Colonic mucosa (tissue), 4 donors: ENCODE measurements around the gene HIRA. TPM values are rescaled to one million over a fixed set of nuclear protein-coding genes. Genes with fewer than 3 reads are reported as not detected.

Source experiments
- DNase-seq: peaks from one replicate; pipeline ENCODE4 v3.0.0-alpha.2; 2020
- H3K27ac ChIP-seq: fragments of 200-600 bp; one replicate; pipeline ENCODE4 v1.8.0; 2021
- H3K27me3 ChIP-seq: fragments of 200-600 bp; one replicate; pipeline ENCODE4 v1.8.0; 2021
- H3K36me3 ChIP-seq: fragments of 200-600 bp; one replicate; pipeline ENCODE4 v1.8.0; 2021
- H3K4me1 ChIP-seq: fragments of 200-600 bp; one replicate; pipeline ENCODE4 v1.8.0; 2021; ENCODE audit warnings: mild to moderate bottlenecking
- H3K4me3 ChIP-seq: fragments of 200-600 bp; one replicate; pipeline ENCODE4 v1.8.0; 2021
- H3K9ac ChIP-seq, 2 donors: one replicate each; pipeline ENCODE4 v1.7.0; 2013; ENCODE audit warnings: control low read depth in 2 of 2, low read depth in 2 of 2, low read length in 2 of 2
- H3K9me3 ChIP-seq: fragments of 200-600 bp; one replicate; pipeline ENCODE4 v1.8.0; 2021
- intact Hi-C: fragments of 100-400 bp; cut with DNase I; formaldehyde crosslinking; loops from one replicate; pipeline ENCODE4 v1.14.1; 2022
- total RNA-seq, 2 donors: library from RNA; stranded (reverse); fragmentation: NEBNext Ultra II Directional in 1 of 2; extraction: Animal tissue kit (Norgen Biotek cat#: 25700) in 1 of 2; gene quantifications; one replicate each; pipeline ENCODE4 v1.2.1, GENCODE V29; 2021
- TF ChIP-seq, protein P1 (sequence below): fragments of 200-600 bp; IDR thresholded peaks from one replicate; pipeline ENCODE4 v1.8.0; 2022; ENCODE audit warnings: antibody characterized with exemption, mild to moderate bottlenecking
- donor health status: healthy.
- donor health status: DM: no; HTN: no; CAD: no.
- donor health status: DM: no; HTN: no; CAD: no.

The HIRA gene
- total RNA-seq, 2 donors from 2014 or later, result 22.3 to 41.5 TPM

- intact Hi-C loops, result no loop called here
- no peak for DNase-seq
- no peak overlapping the region for H3K27ac ChIP-seq
- no peaks in the 10 kb centered on the region for H3K9me3 ChIP-seq
- H3K36me3 ChIP-seq, result peaks cover 22% of the 10 kb centered on the region
- no peak overlapping the region for H3K9ac ChIP-seq
- no peaks in the 10 kb centered on the region for H3K4me1 ChIP-seq
- H3K27me3 ChIP-seq, result no peaks in the 10 kb centered on the region
- TF ChIP-seq, protein P1, sequence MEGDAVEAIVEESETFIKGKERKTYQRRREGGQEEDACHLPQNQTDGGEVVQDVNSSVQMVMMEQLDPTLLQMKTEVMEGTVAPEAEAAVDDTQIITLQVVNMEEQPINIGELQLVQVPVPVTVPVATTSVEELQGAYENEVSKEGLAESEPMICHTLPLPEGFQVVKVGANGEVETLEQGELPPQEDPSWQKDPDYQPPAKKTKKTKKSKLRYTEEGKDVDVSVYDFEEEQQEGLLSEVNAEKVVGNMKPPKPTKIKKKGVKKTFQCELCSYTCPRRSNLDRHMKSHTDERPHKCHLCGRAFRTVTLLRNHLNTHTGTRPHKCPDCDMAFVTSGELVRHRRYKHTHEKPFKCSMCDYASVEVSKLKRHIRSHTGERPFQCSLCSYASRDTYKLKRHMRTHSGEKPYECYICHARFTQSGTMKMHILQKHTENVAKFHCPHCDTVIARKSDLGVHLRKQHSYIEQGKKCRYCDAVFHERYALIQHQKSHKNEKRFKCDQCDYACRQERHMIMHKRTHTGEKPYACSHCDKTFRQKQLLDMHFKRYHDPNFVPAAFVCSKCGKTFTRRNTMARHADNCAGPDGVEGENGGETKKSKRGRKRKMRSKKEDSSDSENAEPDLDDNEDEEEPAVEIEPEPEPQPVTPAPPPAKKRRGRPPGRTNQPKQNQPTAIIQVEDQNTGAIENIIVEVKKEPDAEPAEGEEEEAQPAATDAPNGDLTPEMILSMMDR, result no peak
- no peak overlapping the region for H3K4me3 ChIP-seq
These were observed 37.1 kb downstream of the HIRA start for GRCh38 chr22:19394274-19395050.

GRCh38 chr22:19393704-19394103 lies 37.8 kb downstream of the HIRA start:
- no peak overlapping the region for H3K9ac ChIP-seq
- H3K4me1 ChIP-seq, result no peaks in the 10 kb centered on the region
- DNase-seq, result no peak
- no peaks in the 10 kb centered on the region for H3K9me3 ChIP-seq
- H3K36me3 ChIP-seq, result peaks cover 22% of the 10 kb centered on the region
- intact Hi-C loops, result no loop called here
- H3K4me3 ChIP-seq, result no peak overlapping the region
- H3K27ac ChIP-seq, result no peak overlapping the region
- no peaks in the 10 kb centered on the region for H3K27me3 ChIP-seq
- TF ChIP-seq, protein P1, result no peak

- Histone ChIP-seq H3K9ac (no peak overlapping the region), H3K36me3 (peaks cover 25% of the 10 kb centered on the region), H3K4me3 (no peak overlapping the region), H3K27ac (no peak overlapping the region), H3K4me1 (no peaks in the 10 kb centered on the region), H3K27me3 (no peaks in the 10 kb centered on the region), H3K9me3 (no peaks in the 10 kb centered on the region)
- TF ChIP-seq, protein P1, result no peak
- DNase-seq, result no peak
- intact Hi-C loops, result no loop called here
These were observed 44.0 kb downstream of the HIRA start for GRCh38 chr22:19387575-19387974.

DNA sequence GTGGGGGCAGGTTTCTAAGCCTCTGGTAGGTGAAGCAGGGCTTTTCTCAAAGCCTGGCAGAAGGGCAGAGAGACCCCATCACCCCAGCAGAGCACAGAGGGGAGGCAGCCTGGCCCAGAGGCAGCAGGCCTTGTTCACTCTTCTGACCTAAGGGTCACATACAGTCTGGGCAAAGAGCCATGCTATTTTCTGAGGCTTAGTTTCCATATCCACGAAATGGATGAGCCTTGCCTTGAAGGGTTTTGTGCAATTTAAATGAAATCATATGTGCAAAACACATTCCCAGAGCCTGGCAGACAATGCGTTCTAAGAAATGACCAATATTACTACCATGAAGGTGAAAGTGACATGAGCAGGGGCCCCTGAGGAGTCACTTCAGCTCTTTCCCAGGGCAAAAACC lies 44.5 kb downstream of the HIRA start:
- intact Hi-C loops, result no loop called here
- no peaks in the 10 kb centered on the region for H3K9me3 ChIP-seq
- DNase-seq, result no peak

DNA sequence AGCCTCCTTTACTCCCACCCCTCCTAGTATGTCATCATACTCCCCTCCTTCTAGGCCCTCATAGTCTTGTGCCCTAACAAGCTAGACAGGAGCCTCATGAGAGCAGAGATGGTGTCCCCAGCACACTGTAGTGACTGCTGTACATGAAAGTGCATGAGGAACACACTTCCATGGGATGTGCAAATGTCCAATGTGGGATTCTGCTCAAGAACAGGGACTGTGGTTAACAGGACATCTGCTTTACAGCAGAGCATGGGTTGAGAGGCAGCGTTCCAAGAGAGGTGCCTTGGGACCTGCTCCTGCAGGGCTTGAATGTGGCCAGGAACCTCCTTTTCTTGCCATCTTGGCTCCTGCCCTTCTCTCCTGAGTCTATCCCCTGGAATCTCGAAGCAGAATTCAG lies 45.3 kb downstream of the HIRA start:
- no peak overlapping the region for H3K9ac ChIP-seq
- H3K4me3 ChIP-seq, result no peak overlapping the region
- no peaks in the 10 kb centered on the region for H3K4me1 ChIP-seq
- no peak overlapping the region for H3K27ac ChIP-seq
- intact Hi-C loops, result no loop called here
- no peaks in the 10 kb centered on the region for H3K9me3 ChIP-seq
- TF ChIP-seq, protein P1, result no peak
- no peaks in the 10 kb centered on the region for H3K27me3 ChIP-seq
- no peak for DNase-seq
- peaks cover 18% of the 10 kb centered on the region for H3K36me3 ChIP-seq

More for the DNA sequence above, 44.5 kb downstream of the HIRA start:
- Histone ChIP-seq H3K27me3 (no peaks in the 10 kb centered on the region), H3K36me3 (peaks cover 23% of the 10 kb centered on the region), H3K4me1 (no peaks in the 10 kb centered on the region), H3K4me3 (no peak overlapping the region), H3K27ac (no peak overlapping the region), H3K9ac (no peak overlapping the region)
- TF ChIP-seq, protein P1, result no peak
